Epithelial cell of esophagus (primary cell): ENCODE results near the gene MCM7.

ENCODE experiments used
- DNase-seq: peaks from one replicate; pipeline ENCODE4 v3.0.0; 2010; ENCODE audit warnings: low read depth
- H3K4me3 ChIP-seq: 2 replicates; pipeline ENCODE4 v1.5.1; 2011; ENCODE audit warnings: mild to moderate bottlenecking, low read length, control low read depth
- CTCF ChIP-seq: IDR thresholded peaks from 2 replicates; pipeline ENCODE4 v1.5.1; 2011; ENCODE audit warnings: low read depth, mild to moderate bottlenecking, low read length, control low read depth, inconsistent platforms; ENCODE audit not compliant: insufficient read depth; ENCODE audit errors: missing control alignments

The MCM7 gene

GRCh38 chr7:100087055-100087750 lies 14.0 kb downstream of the MCM7 start:
- H3K4me3 ChIP-seq = no peak overlapping the region
- peak; percentile 86 for DNase-seq

GRCh38 chr7:100085515-100085914 lies 15.7 kb downstream of the MCM7 start:
- no peak overlapping the region for H3K4me3 ChIP-seq
- no peak for TF ChIP-seq CTCF
- no peak for DNase-seq

More at GRCh38 chr7:100087055-100087750, 14.0 kb downstream of the MCM7 start:
- TF ChIP-seq CTCF = no peak

- TF ChIP-seq CTCF = no peak
- no peak overlapping the region for H3K4me3 ChIP-seq
- DNase-seq = no peak
These were observed 18.2 kb downstream of the MCM7 start for GRCh38 chr7:100082978-100083377.

- TF ChIP-seq CTCF = peak; percentile 65
- peak within 1 kb of the TSS; percentile 97 for H3K4me3 ChIP-seq
- DNase-seq = peak; percentile 99
These were observed 19.6 kb downstream of the MCM7 start, which contains the start of gene ZNF3 for GRCh38 chr7:100081535-100082102. Gene ZNF3, minus strand, starts transcription at chr7:100081723. Its CDS starts 4,366 bp downstream, at chr7:100077357.

GRCh38 chr7:100080907-100081534 lies 20.2 kb downstream of the MCM7 start:
- peak overlapping the region; percentile 97 for H3K4me3 ChIP-seq
- peak; percentile 19 for DNase-seq
- TF ChIP-seq CTCF = no peak

- no peak for DNase-seq
- no peak overlapping the region for H3K4me3 ChIP-seq
- TF ChIP-seq CTCF = no peak
These were observed 22.1 kb downstream of the MCM7 start for GRCh38 chr7:100079024-100079560.
